ENCODE measurements around the gene WWOX. TPM values are rescaled to one million over a fixed set of nuclear protein-coding genes. Genes with fewer than 3 reads are reported as not detected.

The WWOX gene
- total RNA-seq, 1 donor from 2014 or later, result 12.6 TPM

GRCh38 chr16:78952630-78953029, 853.2 kb downstream of the WWOX start:
- TF ChIP-seq CTCF (IDR thresholded peaks at IDR 0.05; ENCODE audit: insufficient read depth, low read length, severe bottlenecking), result no peak
- no peak overlapping the region for H3K4me3 ChIP-seq (ENCODE audit: low read depth, low read length)
- FAIRE-seq (no peak), DNase-seq (ENCODE audit: low read depth) (peak; percentile 84)
- H3K36me3 ChIP-seq (ENCODE audit: control insufficient read depth, insufficient read depth, low read length), result no peaks in the 10 kb centered on the region
- no peaks in the 10 kb centered on the region for H3K27me3 ChIP-seq (ENCODE audit: control insufficient read depth, insufficient read depth, low read length)

- FAIRE-seq, result no peak
- no peaks in the 10 kb centered on the region for H3K36me3 ChIP-seq (ENCODE audit: control insufficient read depth, insufficient read depth, low read length)
- no peak for TF ChIP-seq CTCF (IDR thresholded peaks at IDR 0.05; ENCODE audit: insufficient read depth, low read length, severe bottlenecking)
Observed at GRCh38 chr16:78953526-78953925, 854.1 kb downstream of the WWOX start.

DNA sequence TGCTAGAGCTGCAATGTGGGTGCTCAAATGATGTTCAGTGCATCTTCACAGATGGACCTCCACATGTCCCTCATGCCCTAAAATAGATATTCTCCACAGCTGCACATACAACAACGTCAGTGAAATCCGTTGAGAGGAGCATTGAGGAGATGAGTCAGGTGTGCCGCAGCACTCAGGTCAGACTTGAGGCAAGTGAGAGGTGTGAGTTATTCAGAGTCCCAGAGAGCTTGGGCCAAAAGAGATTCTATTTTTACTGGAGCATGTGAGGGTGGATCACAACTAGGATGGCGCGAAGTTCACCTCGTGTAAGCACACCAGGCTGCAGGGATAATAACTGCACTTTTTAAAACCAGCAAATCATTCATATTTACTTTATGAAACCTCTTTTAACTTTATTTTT, 855.8 kb downstream of the WWOX start:
- Histone ChIP-seq H3K27me3 (ENCODE audit: control insufficient read depth, insufficient read depth, low read length) (no peaks in the 10 kb centered on the region), H3K36me3 (ENCODE audit: control insufficient read depth, insufficient read depth, low read length) (no peaks in the 10 kb centered on the region), H3K4me3 (ENCODE audit: low read depth, low read length) (no peak overlapping the region)
- no peak for FAIRE-seq
- no peak for DNase-seq (ENCODE audit: low read depth)
- no peak for TF ChIP-seq CTCF (IDR thresholded peaks at IDR 0.05; ENCODE audit: insufficient read depth, low read length, severe bottlenecking)

More at GRCh38 chr16:78953526-78953925, 854.1 kb downstream of the WWOX start:
- no peak for DNase-seq (ENCODE audit: low read depth)
- H3K27me3 ChIP-seq (ENCODE audit: control insufficient read depth, insufficient read depth, low read length), result no peaks in the 10 kb centered on the region
- H3K4me3 ChIP-seq (ENCODE audit: low read depth, low read length), result no peak overlapping the region

DNA sequence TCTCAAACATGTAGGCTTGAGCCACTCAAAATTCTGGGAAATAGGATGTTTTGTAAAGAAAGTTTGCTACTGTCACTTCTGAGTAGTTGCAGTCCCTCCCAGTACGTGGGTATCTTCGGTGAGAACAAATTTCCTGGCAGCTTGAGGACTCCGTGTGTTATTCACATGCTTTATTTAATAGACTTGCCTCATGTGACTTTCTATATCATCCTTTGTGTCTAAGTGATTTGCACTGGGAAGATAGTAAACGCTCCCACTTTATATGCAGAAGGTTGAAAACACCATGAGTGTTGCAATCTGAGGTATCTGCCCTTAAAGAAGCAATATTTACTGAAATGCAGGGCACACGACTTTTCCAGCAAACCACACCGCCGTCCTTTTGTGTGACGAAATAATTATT, 857.4 kb downstream of the WWOX start:
- no peaks in the 10 kb centered on the region for H3K36me3 ChIP-seq (ENCODE audit: control insufficient read depth, insufficient read depth, low read length)
- DNase-seq (ENCODE audit: low read depth) (no peak), FAIRE-seq (no peak)
- no peaks in the 10 kb centered on the region for H3K27me3 ChIP-seq (ENCODE audit: control insufficient read depth, insufficient read depth, low read length)
- no peak overlapping the region for H3K4me3 ChIP-seq (ENCODE audit: low read depth, low read length)
- no peak for TF ChIP-seq CTCF (IDR thresholded peaks at IDR 0.05; ENCODE audit: insufficient read depth, low read length, severe bottlenecking)

GRCh38 chr16:78957317-78958100, 858.1 kb downstream of the WWOX start:
- no peaks in the 10 kb centered on the region for H3K36me3 ChIP-seq (ENCODE audit: control insufficient read depth, insufficient read depth, low read length)
- FAIRE-seq, result no peak
- H3K27me3 ChIP-seq (ENCODE audit: control insufficient read depth, insufficient read depth, low read length), result no peaks in the 10 kb centered on the region
- H3K4me3 ChIP-seq (ENCODE audit: low read depth, low read length), result no peak overlapping the region
- DNase-seq (ENCODE audit: low read depth), result peak; percentile 27
- TF ChIP-seq CTCF (IDR thresholded peaks at IDR 0.05; ENCODE audit: insufficient read depth, low read length, severe bottlenecking), result no peak

DNA sequence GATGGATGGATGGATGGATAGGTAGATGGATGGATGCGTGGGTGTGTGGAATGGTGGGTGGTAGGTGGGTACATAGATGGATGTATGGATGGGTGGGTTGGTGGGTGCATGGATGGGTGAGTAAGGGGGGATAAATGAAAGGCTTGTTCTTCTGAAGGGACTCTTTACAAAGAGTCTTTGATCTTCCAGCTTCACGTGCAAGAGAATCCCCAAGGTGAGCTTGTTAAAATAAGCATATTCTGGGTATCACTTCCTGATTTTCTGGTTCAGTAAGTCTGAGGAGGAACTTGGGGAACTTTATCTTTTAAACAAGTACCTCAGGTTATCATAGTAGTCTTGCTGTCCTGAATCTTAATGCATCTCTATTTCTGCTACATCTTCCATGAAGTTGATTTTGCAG, 862.0 kb downstream of the WWOX start:
- DNase-seq (ENCODE audit: low read depth) (no peak), FAIRE-seq (no peak)
- Histone ChIP-seq H3K36me3 (ENCODE audit: control insufficient read depth, insufficient read depth, low read length) (no peaks in the 10 kb centered on the region), H3K4me3 (ENCODE audit: low read depth, low read length) (no peak overlapping the region), H3K27me3 (ENCODE audit: control insufficient read depth, insufficient read depth, low read length) (no peaks in the 10 kb centered on the region)
- TF ChIP-seq CTCF (IDR thresholded peaks at IDR 0.05; ENCODE audit: insufficient read depth, low read length, severe bottlenecking), result no peak

All from bronchial epithelial cell (primary cell).